ENCODE results near the gene EID2B. TPM values are rescaled to one million over a fixed set of nuclear protein-coding genes. Genes with fewer than 3 reads are reported as not detected.

Gene EID2B
- total and polyA plus RNA-seq, 2 donors from 2014 or later = 3.3 to 4.6 TPM

DNA sequence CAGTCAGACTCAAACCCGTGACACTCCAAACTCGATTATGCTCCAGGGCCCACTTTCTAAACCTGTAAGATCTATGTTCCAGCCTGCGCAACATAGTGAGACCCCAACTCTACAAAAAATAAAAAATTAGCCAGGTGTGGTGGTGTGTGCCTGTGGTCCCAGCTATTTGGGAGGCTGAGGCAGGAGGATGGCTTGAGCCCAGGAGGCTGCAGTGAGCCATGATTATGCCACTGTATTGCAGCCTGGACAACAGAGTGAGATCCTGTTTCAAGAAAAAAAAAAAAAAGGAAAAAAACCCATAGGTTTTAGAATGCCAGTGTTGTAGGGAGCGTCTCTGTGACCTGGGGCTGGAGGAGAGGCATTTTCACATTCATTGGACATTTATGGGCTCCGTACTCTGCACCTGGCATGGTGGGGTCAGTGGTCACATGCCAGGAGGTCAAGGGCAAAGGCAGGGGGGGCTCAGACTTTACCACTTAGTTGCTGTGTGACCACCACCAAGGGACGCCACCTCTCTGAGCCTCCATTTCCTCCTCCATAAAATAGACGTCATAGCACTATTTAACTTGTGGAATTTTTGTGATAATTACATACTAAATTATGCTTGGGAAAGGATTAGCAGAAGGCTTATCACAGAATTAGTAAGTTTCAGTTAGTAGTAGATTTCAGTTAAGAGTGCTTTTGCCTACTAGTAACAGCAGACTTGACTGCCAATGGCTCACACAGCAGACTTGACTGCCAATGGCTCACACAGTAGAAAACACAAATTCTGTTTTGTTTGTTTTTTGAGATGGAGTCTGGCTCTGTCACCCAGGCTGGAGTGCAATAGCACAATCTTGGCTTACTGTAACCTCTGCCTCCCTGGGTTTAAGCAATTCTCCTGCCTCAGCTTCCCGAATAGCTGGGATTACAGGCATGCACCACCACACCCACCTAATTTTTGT is 11.8 kb downstream of the EID2B start:
- no peaks in the 10 kb centered on the region for H3K27me3 ChIP-seq (ENCODE audit: control insufficient read depth, insufficient read depth, low read length)
- no peak overlapping the region for H3K4me3 ChIP-seq (ENCODE audit: low read length in 3 of 3)
- no peaks in the 10 kb centered on the region for H3K36me3 ChIP-seq (ENCODE audit: control insufficient read depth in 2 of 3, insufficient read depth in 3 of 3, low read length in 3 of 3)
- FAIRE-seq (no peak), DNase-seq (peak in 1 of 5 donors; percentile 42)
- intact Hi-C loops (cut with DNase I) = no loop called here
- no peaks in the 10 kb centered on the region for H3K9me3 ChIP-seq (ENCODE audit: control insufficient read depth in 2 of 3, insufficient read depth in 1 of 3, low read length in 3 of 3)
- TF ChIP-seq, protein P1, sequence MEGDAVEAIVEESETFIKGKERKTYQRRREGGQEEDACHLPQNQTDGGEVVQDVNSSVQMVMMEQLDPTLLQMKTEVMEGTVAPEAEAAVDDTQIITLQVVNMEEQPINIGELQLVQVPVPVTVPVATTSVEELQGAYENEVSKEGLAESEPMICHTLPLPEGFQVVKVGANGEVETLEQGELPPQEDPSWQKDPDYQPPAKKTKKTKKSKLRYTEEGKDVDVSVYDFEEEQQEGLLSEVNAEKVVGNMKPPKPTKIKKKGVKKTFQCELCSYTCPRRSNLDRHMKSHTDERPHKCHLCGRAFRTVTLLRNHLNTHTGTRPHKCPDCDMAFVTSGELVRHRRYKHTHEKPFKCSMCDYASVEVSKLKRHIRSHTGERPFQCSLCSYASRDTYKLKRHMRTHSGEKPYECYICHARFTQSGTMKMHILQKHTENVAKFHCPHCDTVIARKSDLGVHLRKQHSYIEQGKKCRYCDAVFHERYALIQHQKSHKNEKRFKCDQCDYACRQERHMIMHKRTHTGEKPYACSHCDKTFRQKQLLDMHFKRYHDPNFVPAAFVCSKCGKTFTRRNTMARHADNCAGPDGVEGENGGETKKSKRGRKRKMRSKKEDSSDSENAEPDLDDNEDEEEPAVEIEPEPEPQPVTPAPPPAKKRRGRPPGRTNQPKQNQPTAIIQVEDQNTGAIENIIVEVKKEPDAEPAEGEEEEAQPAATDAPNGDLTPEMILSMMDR (IDR thresholded peaks at IDR 0.05; ENCODE audit: borderline replicate concordance, extremely low read depth, insufficient read depth) = no peak
- no peaks in the 10 kb centered on the region for H3K4me1 ChIP-seq (ENCODE audit: control insufficient read depth in 2 of 3, insufficient read depth in 2 of 3, low read depth in 1 of 3, low read length in 3 of 3)
- no peak overlapping the region for H3K9ac ChIP-seq (ENCODE audit: low read length in 3 of 3)
- no peak overlapping the region for H3K27ac ChIP-seq (ENCODE audit: low read depth in 2 of 2, low read length in 2 of 2)

DNA sequence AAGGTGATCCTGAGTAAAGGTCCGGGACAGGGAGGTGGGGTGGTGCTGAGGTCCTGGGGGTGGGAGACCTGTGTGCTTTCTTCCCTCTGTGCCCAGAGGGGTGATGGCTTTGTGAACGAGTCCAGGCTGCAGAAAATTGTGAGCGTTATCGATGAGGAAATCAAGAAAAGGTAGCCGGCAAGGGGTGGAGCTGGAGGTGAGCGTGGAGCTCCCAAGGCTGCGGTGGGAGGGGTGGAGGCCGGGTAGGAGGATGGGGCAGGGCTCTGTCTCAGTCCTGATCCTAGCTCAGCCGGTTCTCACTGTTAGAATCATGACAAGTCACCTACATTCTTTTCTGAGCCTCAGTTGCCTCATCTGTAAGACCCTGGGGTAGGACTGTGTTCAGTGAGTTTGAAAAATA is 13.7 kb downstream of the EID2B start:
- FAIRE-seq (no peak), DNase-seq (peak in 1 of 5 donors; percentile 17)
- Histone ChIP-seq H3K9ac (ENCODE audit: low read length in 3 of 3) (no peak overlapping the region), H3K27ac (ENCODE audit: low read depth in 2 of 2, low read length in 2 of 2) (no peak overlapping the region), H3K36me3 (ENCODE audit: control insufficient read depth in 2 of 3, insufficient read depth in 3 of 3, low read length in 3 of 3) (no peaks in the 10 kb centered on the region), H3K4me1 (ENCODE audit: control insufficient read depth in 2 of 3, insufficient read depth in 2 of 3, low read depth in 1 of 3, low read length in 3 of 3) (peaks cover 0 to 11% (median 0%) of the 10 kb centered on the region in 3 donors), H3K27me3 (ENCODE audit: control insufficient read depth, insufficient read depth, low read length) (no peaks in the 10 kb centered on the region), H3K9me3 (ENCODE audit: control insufficient read depth in 2 of 3, insufficient read depth in 1 of 3, low read length in 3 of 3) (no peaks in the 10 kb centered on the region), H3K4me3 (ENCODE audit: low read length in 3 of 3) (no peak overlapping the region)
- TF ChIP-seq, protein P1 (IDR thresholded peaks at IDR 0.05; ENCODE audit: borderline replicate concordance, extremely low read depth, insufficient read depth) = no peak
- intact Hi-C loops (cut with DNase I) = no loop called here

DNA sequence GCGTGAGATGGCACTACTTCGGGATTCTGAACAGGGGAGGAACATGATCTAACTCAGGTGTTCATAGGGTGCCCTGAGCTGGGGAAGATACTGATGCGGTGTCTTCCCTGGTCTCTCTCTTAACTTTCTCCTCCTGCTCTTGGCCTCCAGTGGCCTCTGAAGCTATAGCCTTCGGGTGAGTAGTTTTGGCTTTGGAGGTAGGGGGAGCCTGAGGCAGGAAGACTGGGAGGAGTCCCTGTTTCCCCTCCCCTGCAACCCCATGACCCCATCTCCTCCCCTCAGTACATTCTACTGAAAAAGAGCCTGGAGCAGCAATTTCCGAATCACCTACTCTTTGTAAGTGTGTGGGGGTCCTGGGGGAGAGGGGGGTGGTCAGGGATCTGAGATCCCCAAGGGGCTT is 14.2 kb downstream of the EID2B start:
- Histone ChIP-seq H3K27me3 (ENCODE audit: control insufficient read depth, insufficient read depth, low read length) (no peaks in the 10 kb centered on the region), H3K27ac (ENCODE audit: low read depth in 2 of 2, low read length in 2 of 2) (no peak overlapping the region), H3K4me1 (ENCODE audit: control insufficient read depth in 2 of 3, insufficient read depth in 2 of 3, low read depth in 1 of 3, low read length in 3 of 3) (peaks cover 0 to 11% (median 0%) of the 10 kb centered on the region in 3 donors), H3K36me3 (ENCODE audit: control insufficient read depth in 2 of 3, insufficient read depth in 3 of 3, low read length in 3 of 3) (no peaks in the 10 kb centered on the region), H3K4me3 (ENCODE audit: low read length in 3 of 3) (no peak overlapping the region), H3K9me3 (ENCODE audit: control insufficient read depth in 2 of 3, insufficient read depth in 1 of 3, low read length in 3 of 3) (no peaks in the 10 kb centered on the region), H3K9ac (ENCODE audit: low read length in 3 of 3) (no peak overlapping the region)
- intact Hi-C loops (cut with DNase I) = no loop called here
- TF ChIP-seq, protein P1 (IDR thresholded peaks at IDR 0.05; ENCODE audit: borderline replicate concordance, extremely low read depth, insufficient read depth) = no peak
- FAIRE-seq = no peak
- DNase-seq = peak in 3 of 5 donors; percentile 24 to 53 (median 51)

Measured in kidney (tissue), 14 donors.